SU-DHL-6 (cell line): ENCODE results near the gene NLRP6.

Source experiments
- CTCF ChIP-seq: fragments of 200-600 bp; sonication (generic); IDR thresholded peaks from one replicate; pipeline ENCODE4 v1.5.1; 2017; ENCODE audit warnings: antibody characterized with exemption, mild to moderate bottlenecking, low read length, moderate library complexity; ENCODE audit not compliant: insufficient read depth, poor library complexity, severe bottlenecking
- EZH2phosphoT487 ChIP-seq: fragments of 200-600 bp; sonication (generic), shearing (Covaris generic); conservative IDR thresholded peaks from 2 replicates; pipeline ENCODE4 v1.6.1; 2018; ENCODE audit warnings: mild to moderate bottlenecking, antibody characterized with exemption, low read length, moderate library complexity, mixed read lengths

- TF ChIP-seq CTCF (no peak), EZH2phosphoT487 (no peak)
These were observed 3.4 kb downstream of the NLRP6 start for GRCh38 chr11:281486-282161.
